MM.1S (cell line): Measurements from ENCODE around the gene OR8J3.

Source experiments
- DNase-seq: peaks from one replicate; pipeline ENCODE4 v3.0.0-alpha.2; 2015
- H2AFZ ChIP-seq: fragments of 300-600 bp; sonication (generic); 2 replicates; pipeline ENCODE4 v1.6.0; 2016; ENCODE audit warnings: antibody characterized with exemption, low read length
- H3F3A ChIP-seq: fragments of 300-600 bp; sonication (generic); 2 replicates; pipeline ENCODE4 v1.6.1; 2016; ENCODE audit warnings: mild to moderate bottlenecking, antibody characterized with exemption, low read length, moderate library complexity, mixed read lengths; ENCODE audit not compliant: insufficient read depth
- H3K27ac ChIP-seq: fragments of 300-600 bp; sonication (generic); 2 replicates; pipeline ENCODE4 v1.5.1; 2016; ENCODE audit warnings: mild to moderate bottlenecking, low read length
- H3K27me3 ChIP-seq: fragments of 300-600 bp; sonication (generic); replicated peaks from 2 replicates; pipeline ENCODE4 v1.6.0; 2016; ENCODE audit warnings: low read length; ENCODE audit not compliant: insufficient read depth
- H3K36me3 ChIP-seq: fragments of 300-600 bp; sonication (generic); replicated peaks from 2 replicates; pipeline ENCODE4 v1.6.1; 2016; ENCODE audit warnings: mild to moderate bottlenecking, low read length, mixed read lengths; ENCODE audit not compliant: insufficient read depth
- H3K4me1 ChIP-seq: fragments of 300-600 bp; sonication (generic); 2 replicates; pipeline ENCODE4 v1.6.1; 2016; ENCODE audit warnings: low read length, mixed read lengths
- H3K4me2 ChIP-seq: fragments of 300-600 bp; sonication (generic); 2 replicates; pipeline ENCODE4 v1.6.0; 2016; ENCODE audit warnings: low read depth, low read length
- H3K4me3 ChIP-seq: fragments of 300-600 bp; sonication (generic); 2 replicates; pipeline ENCODE4 v1.5.1; 2016; ENCODE audit warnings: low read length, mixed read lengths
- H3K79me2 ChIP-seq: fragments of 300-600 bp; sonication (generic); 2 replicates; pipeline ENCODE4 v1.6.1; 2016; ENCODE audit warnings: mixed run types, low read length, mixed read lengths
- H3K9ac ChIP-seq: fragments of 300-600 bp; sonication (generic); 2 replicates; pipeline ENCODE4 v1.6.1; 2016; ENCODE audit warnings: low read length, mixed read lengths
- H3K9me2 ChIP-seq: fragments of 300-600 bp; sonication (generic); replicated peaks from 2 replicates; pipeline ENCODE4 v1.6.1; 2016; ENCODE audit warnings: mild to moderate bottlenecking, low read length, mixed read lengths; ENCODE audit not compliant: insufficient read depth
- H3K9me3 ChIP-seq: fragments of 300-600 bp; sonication (generic); replicated peaks from 2 replicates; pipeline ENCODE4 v1.6.1; 2016; ENCODE audit warnings: mild to moderate bottlenecking, low read length, mixed read lengths; ENCODE audit not compliant: insufficient read depth
- H4K20me1 ChIP-seq: fragments of 300-600 bp; sonication (generic); 2 replicates; pipeline ENCODE4 v1.6.1; 2016; ENCODE audit warnings: mild to moderate bottlenecking, low read length, moderate library complexity, mixed read lengths; ENCODE audit not compliant: insufficient read depth
- CTCF ChIP-seq: fragments of 300-600 bp; sonication (generic); IDR thresholded peaks from 2 replicates; pipeline ENCODE4 v1.5.1; 2016; ENCODE audit warnings: antibody characterized with exemption, low read length, mixed read lengths
- EZH2 ChIP-seq: fragments of 300-600 bp; sonication (generic); optimal IDR thresholded peaks from 2 replicates; pipeline ENCODE3; 2017; ENCODE audit warnings: low read depth, mild to moderate bottlenecking, antibody characterized with exemption, low read length, mixed read lengths
- EZH2phosphoT487 ChIP-seq: fragments of 300-600 bp; sonication (generic); IDR thresholded peaks from 2 replicates; pipeline ENCODE4 v1.6.1; 2018; ENCODE audit warnings: antibody characterized with exemption, low read length

OR8J3 gene, protein sequence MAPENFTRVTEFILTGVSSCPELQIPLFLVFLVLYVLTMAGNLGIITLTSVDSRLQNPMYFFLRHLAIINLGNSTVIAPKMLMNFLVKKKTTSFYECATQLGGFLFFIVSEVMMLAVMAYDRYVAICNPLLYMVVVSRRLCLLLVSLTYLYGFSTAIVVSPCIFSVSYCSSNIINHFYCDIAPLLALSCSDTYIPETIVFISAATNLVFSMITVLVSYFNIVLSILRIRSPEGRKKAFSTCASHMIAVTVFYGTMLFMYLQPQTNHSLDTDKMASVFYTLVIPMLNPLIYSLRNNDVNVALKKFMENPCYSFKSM

GRCh38 chr11:56140151-56140661, at the start of gene OR8J3:
TSS of gene OR8J3 (minus strand) at chr11:56140201. CDS start at chr11:56137718, 2,483 bp downstream.
- TF ChIP-seq CTCF (no peak), EZH2phosphoT487 (no peak), EZH2 (no peak)
- Histone ChIP-seq H4K20me1 (no peaks in the 10 kb centered on the region), H3K79me2 (no peaks in the 10 kb centered on the region), H3K4me2 (no peak within 1 kb of the TSS), H3K27ac (no peak within 1 kb of the TSS), H3K9me2 (no peaks in the 10 kb centered on the region), H2AFZ (no peak within 1 kb of the TSS), H3K9me3 (no peaks in the 10 kb centered on the region), H3K4me1 (no peaks in the 10 kb centered on the region), H3K4me3 (no peak within 1 kb of the TSS), H3K27me3 (no peaks in the 10 kb centered on the region), H3K9ac (no peak within 1 kb of the TSS), H3F3A (no peaks in the 10 kb centered on the region), H3K36me3 (no peaks in the 10 kb centered on the region)
- DNase-seq, result no peak

GRCh38 chr11:56188602-56189001, 48.6 kb upstream of the OR8J3 start:
- no peaks in the 10 kb centered on the region for H3K9me3 ChIP-seq
- H3K4me1 ChIP-seq, result no peaks in the 10 kb centered on the region
- no peaks in the 10 kb centered on the region for H3F3A ChIP-seq
- H3K36me3 ChIP-seq, result no peaks in the 10 kb centered on the region
- no peak for DNase-seq
- no peaks in the 10 kb centered on the region for H3K79me2 ChIP-seq
- H2AFZ ChIP-seq, result no peak overlapping the region
- H4K20me1 ChIP-seq, result no peaks in the 10 kb centered on the region
- H3K4me2 ChIP-seq, result no peak overlapping the region
- no peak overlapping the region for H3K4me3 ChIP-seq
- no peak overlapping the region for H3K27ac ChIP-seq
- TF ChIP-seq EZH2phosphoT487, result no peak
- TF ChIP-seq EZH2, result no peak
- TF ChIP-seq CTCF, result no peak
- no peak overlapping the region for H3K9ac ChIP-seq
- no peaks in the 10 kb centered on the region for H3K27me3 ChIP-seq
- H3K9me2 ChIP-seq, result no peaks in the 10 kb centered on the region

GRCh38 chr11:56183459-56183858, 43.5 kb upstream of the OR8J3 start:
- TF ChIP-seq EZH2, result no peak
- no peak for TF ChIP-seq EZH2phosphoT487
- TF ChIP-seq CTCF, result no peak
- no peak for DNase-seq
- H3K9ac ChIP-seq, result no peak overlapping the region
- H3K9me3 ChIP-seq, result no peaks in the 10 kb centered on the region
- no peak overlapping the region for H2AFZ ChIP-seq
- H3K4me2 ChIP-seq, result no peak overlapping the region
- no peaks in the 10 kb centered on the region for H3K4me1 ChIP-seq
- H3K36me3 ChIP-seq, result no peaks in the 10 kb centered on the region
- H3K9me2 ChIP-seq, result no peaks in the 10 kb centered on the region
- H3F3A ChIP-seq, result no peaks in the 10 kb centered on the region
- no peak overlapping the region for H3K27ac ChIP-seq
- H3K27me3 ChIP-seq, result no peaks in the 10 kb centered on the region
- H3K4me3 ChIP-seq, result no peak overlapping the region
- H3K79me2 ChIP-seq, result no peaks in the 10 kb centered on the region
- no peaks in the 10 kb centered on the region for H4K20me1 ChIP-seq
